Measurements from ENCODE around the gene MMUT. TPM values are rescaled to one million over a fixed set of nuclear protein-coding genes. Genes with fewer than 3 reads are reported as not detected.

Gene MMUT
- total RNA-seq, 1 experiment from 2014 or later, result 13.7 TPM

- no CpG with 5 or more reads among the region's 2 CpGs for WGBS (ENCODE audit: extremely low coverage, insufficient read length, low lambda C conversion rate)
- H3K4me1 Mint-ChIP-seq, result no peaks in the 10 kb centered on the region
These were observed 78.1 kb downstream of the MMUT start for GRCh38 chr6:49384904-49385303.

More at GRCh38 chr6:49384904-49385303, 78.1 kb downstream of the MMUT start:
- peaks cover 4 to 30% (median 5%) of the 10 kb centered on the region in 3 experiments for H3K36me3 Mint-ChIP-seq (ENCODE audit: insufficient read depth in 1 of 3, low read depth in 3 of 3)
- Histone ChIP-seq H2BK15ac (ENCODE audit: low read depth, low read length) (no peak overlapping the region), H3K18ac (ENCODE audit: insufficient read length, low read depth, low read length) (no peak overlapping the region), H3K56ac (ENCODE audit: insufficient read length, low read depth, low read length) (no peak overlapping the region), H3K4ac (ENCODE audit: low read depth, low read length) (no peak overlapping the region), H3K79me1 (ENCODE audit: insufficient read depth, low read depth, low read length, poor library complexity, severe bottlenecking) (no peaks in the 10 kb centered on the region), H3K4me1 (ENCODE audit: insufficient read depth, low read length) (no peaks in the 10 kb centered on the region), H3T11ph (ENCODE audit: low read length) (no peak overlapping the region), H2BK5ac (ENCODE audit: insufficient read length, low read length) (no peak overlapping the region), H3K23ac (ENCODE audit: insufficient read length, low read depth, low read length) (no peak overlapping the region), H3K23me2 (ENCODE audit: insufficient read length, low read depth, low read length, poor library complexity, severe bottlenecking) (no peaks in the 10 kb centered on the region), H3K27me3 (ENCODE audit: insufficient read depth, low read length) (no peaks in the 10 kb centered on the region), H4K5ac (ENCODE audit: insufficient read length, low read depth, low read length) (no peak overlapping the region), H2BK120ac (ENCODE audit: low read depth, low read length, poor library complexity, severe bottlenecking) (no peak overlapping the region), H3K79me2 (ENCODE audit: insufficient read depth, low read length) (no peaks in the 10 kb centered on the region), H3K27ac (ENCODE audit: insufficient read length, low read depth, low read length) (no peak overlapping the region), H3K4me2 (ENCODE audit: insufficient read depth, insufficient read length, low read length) (no peak overlapping the region), H2BK12ac (ENCODE audit: insufficient read length, low read depth, low read length) (no peak overlapping the region), H2AK5ac (ENCODE audit: insufficient read length, low read length) (no peak overlapping the region), H4K8ac (replicated peaks; ENCODE audit: insufficient read length, low read depth, low read length) (no peak overlapping the region), H2BK20ac (ENCODE audit: low read depth, low read length, poor library complexity, severe bottlenecking) (no peak overlapping the region), H3K9me3 (ENCODE audit: control insufficient read depth, low read depth, low read length) (no peaks in the 10 kb centered on the region), H2AFZ (ENCODE audit: low read length) (no peak overlapping the region), H3K14ac (ENCODE audit: insufficient read depth, low read length) (no peak overlapping the region), H4K91ac (ENCODE audit: insufficient read length, low read depth, low read length) (no peak overlapping the region), H4K20me1 (ENCODE audit: control insufficient read depth, insufficient read depth, insufficient read length) (no peaks in the 10 kb centered on the region), H3K9ac (ENCODE audit: extremely low read depth, insufficient read length, low read length) (no peak overlapping the region)
- peaks cover 16% of the 10 kb centered on the region in 2 experiments for H3K9me3 Mint-ChIP-seq
- TF ChIP-seq CTCF (conservative IDR thresholded peaks at IDR 0.05), result no peak
- no peak for DNase-seq
- H3K27me3 Mint-ChIP-seq (ENCODE audit: low read depth), result peaks cover 1% of the 10 kb centered on the region
- H3K4me3 Mint-ChIP-seq, result no peak overlapping the region
- no peak overlapping the region for H3K27ac Mint-ChIP-seq

Other genes starting within 250 kb of the MMUT start
- 14.5 and 15.5 TPM in 2 replicates for gene CENPQ, start 117 bp upstream of the MMUT start, total RNA-seq (2021)
- gene GLYATL3, start 36.7 kb upstream of the MMUT start, total RNA-seq (2021), result not detected in 2 replicates
- gene C6orf141, start 87.4 kb upstream of the MMUT start, total RNA-seq (2021), result 35.9 and 40.1 TPM in 2 replicates
- not detected in 2 replicates for gene RHAG, start 173.6 kb upstream of the MMUT start, total RNA-seq (2021)